ENCODE measurements around the gene NAE1.
"Not testable (repeated sequence)": the region's sequence is repeated elsewhere in the genome, so short reads cannot be mapped to it uniquely, and the experiment has no call there.

The NAE1 gene

GRCh38 chr16:66800856-66801255, 29.9 kb downstream of the NAE1 start:
- no peak for DNase-seq

- DNase-seq, result peak; percentile 65
These were observed 32.6 kb downstream of the NAE1 start for GRCh38 chr16:66798161-66798560.

GRCh38 chr16:66793984-66794383, 36.8 kb downstream of the NAE1 start:
- not testable (repeated sequence) for DNase-seq

GRCh38 chr16:66790130-66790733, 40.5 kb downstream of the NAE1 start:
- no peak for DNase-seq

GRCh38 chr16:66787427-66787826, 43.3 kb downstream of the NAE1 start:
- DNase-seq, result no peak

- no peak for DNase-seq
These were observed 44.2 kb downstream of the NAE1 start for GRCh38 chr16:66786551-66786950.

- DNase-seq, result no peak
These were observed 54.3 kb downstream of the NAE1 start for GRCh38 chr16:66776457-66776856.

- no peak for DNase-seq
These were observed 55.8 kb downstream of the NAE1 start for GRCh38 chr16:66774981-66775380.

- DNase-seq, result no peak
These were observed 72.7 kb downstream of the NAE1 start for GRCh38 chr16:66758086-66758485.

GRCh38 chr16:66754819-66755218, 76.0 kb downstream of the NAE1 start:
- DNase-seq, result no peak

- DNase-seq, result no peak
These were observed 76.6 kb downstream of the NAE1 start for GRCh38 chr16:66754211-66754610.

- DNase-seq, result no peak
These were observed 77.8 kb downstream of the NAE1 start for GRCh38 chr16:66752958-66753357.

All from fibroblast of skin of scalp (primary cell).